ENCODE results near the gene RASSF7. TPM values are rescaled to one million over a fixed set of nuclear protein-coding genes. Genes with fewer than 3 reads are reported as not detected.

RASSF7 gene
- total and polyA plus RNA-seq, 2 of the 8 experiments (the other 6 are each of a cell fraction or from before 2014, with no cell fraction given), result 22.3 to 43.9 TPM

- TF ChIP-seq RBBP5 (IDR thresholded peaks at IDR 0.05; ENCODE audit: borderline replicate concordance, low read depth, low read length) (no peak), JUN (IDR thresholded peaks at IDR 0.05; ENCODE audit: low read depth, low read length) (no peak), GABPA (IDR thresholded peaks at IDR 0.05; ENCODE audit: borderline replicate concordance, insufficient read depth, low read length) (no peak), SRF (IDR thresholded peaks at IDR 0.05; ENCODE audit: low read depth, low read length) (no peak)
Observed at GRCh38 chr11:609341-609811, 48.6 kb downstream of the RASSF7 start (continued).
